Transverse colon (tissue), 4 donors: ENCODE data around the gene RNF207.

Experiments
- EP300 ChIP-seq: sonication (generic); formaldehyde crosslinking; IDR thresholded peaks from one replicate; pipeline ENCODE4 v1.6.1; 2017; ENCODE audit warnings: antibody characterized with exemption, low read depth
- POLR2A ChIP-seq: fragments of 450-650 bp; IDR thresholded peaks from one replicate; pipeline ENCODE4 v1.6.1; 2016; ENCODE audit warnings: antibody characterized with exemption, mild to moderate bottlenecking, moderate library complexity
- POLR2AphosphoS5 ChIP-seq, 3 donors: sonication (generic); formaldehyde crosslinking; IDR thresholded peaks; one replicate each; pipeline ENCODE4 v1.6.1; 2016; ENCODE audit warnings: antibody characterized with exemption in 3 of 3
- TF ChIP-seq, protein P1 (sequence below), 5 experiments: fragments of 200-600 bp in 3 of 5; fragments of 450-650 bp in 2 of 5; sonication (generic) in 3 of 5; IDR thresholded peaks; 1 replicate in 2 of 5; 2 replicates in 3 of 5; pipeline ENCODE4 v1.5.1; 2016 to 2017; ENCODE audit warnings: antibody characterized with exemption in 5 of 5, inconsistent platforms in 3 of 5, mild to moderate bottlenecking in 2 of 5, moderate library complexity in 1 of 5

DNA sequence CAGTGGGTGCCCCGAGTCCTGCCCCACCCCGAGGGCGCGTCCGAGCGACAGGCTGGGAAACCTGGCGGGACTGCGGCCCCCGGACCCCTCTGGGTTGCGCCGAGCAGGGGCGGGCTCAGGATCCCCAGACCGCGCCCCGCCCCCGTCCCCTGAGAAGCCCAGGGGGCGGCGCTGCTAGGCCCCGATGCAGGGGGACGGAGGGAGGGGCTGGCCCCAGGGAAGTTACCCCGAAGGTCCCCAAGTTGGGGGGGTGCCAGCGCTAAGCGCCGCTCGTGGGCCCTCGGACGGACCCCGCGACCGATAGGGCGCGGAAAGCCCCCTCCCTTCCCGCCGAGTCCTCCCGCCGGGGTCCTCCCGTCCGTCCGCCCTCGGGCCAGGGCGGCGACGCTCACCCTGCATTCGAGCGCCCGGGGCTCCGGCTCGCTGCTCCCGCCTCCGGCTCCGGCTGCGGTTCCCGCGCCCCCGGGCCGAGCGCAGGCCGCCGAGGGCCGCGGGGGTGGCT, 54.6 kb downstream of the RNF207 start:
- TF ChIP-seq POLR2A (no peak), EP300 (no peak), POLR2AphosphoS5 (IDR thresholded peaks at IDR 0.05) (no peak)
- TF ChIP-seq, protein P1, sequence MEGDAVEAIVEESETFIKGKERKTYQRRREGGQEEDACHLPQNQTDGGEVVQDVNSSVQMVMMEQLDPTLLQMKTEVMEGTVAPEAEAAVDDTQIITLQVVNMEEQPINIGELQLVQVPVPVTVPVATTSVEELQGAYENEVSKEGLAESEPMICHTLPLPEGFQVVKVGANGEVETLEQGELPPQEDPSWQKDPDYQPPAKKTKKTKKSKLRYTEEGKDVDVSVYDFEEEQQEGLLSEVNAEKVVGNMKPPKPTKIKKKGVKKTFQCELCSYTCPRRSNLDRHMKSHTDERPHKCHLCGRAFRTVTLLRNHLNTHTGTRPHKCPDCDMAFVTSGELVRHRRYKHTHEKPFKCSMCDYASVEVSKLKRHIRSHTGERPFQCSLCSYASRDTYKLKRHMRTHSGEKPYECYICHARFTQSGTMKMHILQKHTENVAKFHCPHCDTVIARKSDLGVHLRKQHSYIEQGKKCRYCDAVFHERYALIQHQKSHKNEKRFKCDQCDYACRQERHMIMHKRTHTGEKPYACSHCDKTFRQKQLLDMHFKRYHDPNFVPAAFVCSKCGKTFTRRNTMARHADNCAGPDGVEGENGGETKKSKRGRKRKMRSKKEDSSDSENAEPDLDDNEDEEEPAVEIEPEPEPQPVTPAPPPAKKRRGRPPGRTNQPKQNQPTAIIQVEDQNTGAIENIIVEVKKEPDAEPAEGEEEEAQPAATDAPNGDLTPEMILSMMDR (IDR thresholded peaks at IDR 0.05) = no peak
